Suprapubic skin (tissue), 4 donors: ENCODE results near the gene PKD2L1. TPM values are rescaled to one million over a fixed set of nuclear protein-coding genes. Genes with fewer than 3 reads are reported as not detected.
A peak's percentile ranks its signal among the peaks of the same experiment; 100 is the strongest.
"Not testable (repeated sequence)": the region's sequence is repeated elsewhere in the genome, so short reads cannot be mapped to it uniquely, and the experiment has no call there.

Source experiments
- DNase-seq, 2 donors: peaks; one replicate each; pipeline ENCODE4 v3.0.0-alpha.2; 2019; ENCODE audit warnings: low spot score in 2 of 2
- H3K27ac ChIP-seq: fragments of 200-600 bp; sonication (generic); one replicate; pipeline ENCODE4 v1.5.1; 2019
- H3K27me3 ChIP-seq: fragments of 200-600 bp; sonication (generic); one replicate; pipeline ENCODE4 v1.5.1; 2019
- H3K36me3 ChIP-seq: fragments of 200-600 bp; sonication (generic); one replicate; pipeline ENCODE4 v1.5.1; 2019
- H3K4me1 ChIP-seq: fragments of 200-600 bp; sonication (generic); one replicate; pipeline ENCODE4 v1.5.1; 2019
- H3K4me3 ChIP-seq: fragments of 200-600 bp; sonication (generic); one replicate; pipeline ENCODE4 v1.5.1; 2019; ENCODE audit warnings: mild to moderate bottlenecking
- H3K9me3 ChIP-seq: fragments of 200-600 bp; sonication (generic); one replicate; pipeline ENCODE4 v1.5.1; 2019
- CTCF ChIP-seq, 2 donors: fragments of 200-600 bp in 1 of 2; fragments of 450-650 bp in 1 of 2; sonication (generic) in 1 of 2; IDR thresholded peaks; one replicate each; pipeline ENCODE4 v1.5.1; 2016 to 2019; ENCODE audit warnings: antibody characterized with exemption in 2 of 2, mild to moderate bottlenecking in 1 of 2, moderate library complexity in 1 of 2
- EP300 ChIP-seq: sonication (generic); formaldehyde crosslinking; IDR thresholded peaks from one replicate; pipeline ENCODE4 v1.6.1; 2017; ENCODE audit warnings: antibody characterized with exemption
- POLR2A ChIP-seq, 2 donors: fragments of 450-650 bp; IDR thresholded peaks; one replicate each; pipeline ENCODE4 v1.6.1; 2017; ENCODE audit warnings: antibody characterized with exemption in 2 of 2, mild to moderate bottlenecking in 2 of 2, moderate library complexity in 2 of 2
- POLR2AphosphoS5 ChIP-seq, 3 donors: sonication (generic); formaldehyde crosslinking; IDR thresholded peaks; one replicate each; pipeline ENCODE4 v1.6.1; 2017; ENCODE audit warnings: antibody characterized with exemption in 3 of 3
- WGBS: methylation state at CpG from one replicate; pipeline ENCODE4 v1.1.5; 2018; 5-methylcytosine and 5-hydroxymethylcytosine counted together
- total RNA-seq, 4 donors: library from RNA; depleted of rRNA; stranded (reverse); fragments of >200 nt; gene quantifications; one replicate each; pipeline ENCODE4 v1.1.0, GENCODE V29; 2016

Gene PKD2L1
- total RNA-seq, result not detected

- H3K27ac ChIP-seq, result no peak within 1 kb of the TSS
- peaks cover 36% of the 10 kb centered on the region for H3K27me3 ChIP-seq
- TF ChIP-seq POLR2A (IDR thresholded peaks at IDR 0.05), result no peak
- TF ChIP-seq POLR2AphosphoS5 (IDR thresholded peaks at IDR 0.05), result no peak
- no peak for DNase-seq
- WGBS, result 35% methylated on average over 5 of the region's 5 CpGs
- peaks cover 6% of the 10 kb centered on the region for H3K4me1 ChIP-seq
- H3K4me3 ChIP-seq, result no peak within 1 kb of the TSS
- H3K36me3 ChIP-seq, result no peaks in the 10 kb centered on the region
- no peaks in the 10 kb centered on the region for H3K9me3 ChIP-seq
Measured at GRCh38 chr10:100330079-100330478, at the start of gene PKD2L1. Gene PKD2L1, minus strand, starts transcription at chr10:100330228. Its CDS starts 125 bp downstream, at chr10:100330103.

- TF ChIP-seq POLR2A (IDR thresholded peaks at IDR 0.05), result no peak
- TF ChIP-seq CTCF (IDR thresholded peaks at IDR 0.05), result no peak
- TF ChIP-seq EP300, result no peak
- TF ChIP-seq POLR2AphosphoS5 (IDR thresholded peaks at IDR 0.05), result no peak
- Histone ChIP-seq H3K4me3 (no peak overlapping the region), H3K27ac (no peak overlapping the region), H3K9me3 (no peaks in the 10 kb centered on the region), H3K27me3 (no peaks in the 10 kb centered on the region), H3K36me3 (peaks cover 11% of the 10 kb centered on the region), H3K4me1 (peaks cover 14% of the 10 kb centered on the region)
- WGBS, result 95% methylated on average over 5 of the region's 5 CpGs
- DNase-seq, result no peak
Measured at GRCh38 chr10:100377830-100378229, 47.8 kb upstream of the PKD2L1 start.

- H3K4me1 ChIP-seq, result peaks cover 26% of the 10 kb centered on the region
- not testable (repeated sequence) for DNase-seq, H3K9me3 ChIP-seq, H3K27ac ChIP-seq, H3K36me3 ChIP-seq, H3K27me3 ChIP-seq, H3K4me3 ChIP-seq
- WGBS, result 87% methylated on average over 6 of the region's 6 CpGs
Measured at GRCh38 chr10:100376656-100377055, 46.6 kb upstream of the PKD2L1 start.

- H3K4me1 ChIP-seq, result peaks cover 44% of the 10 kb centered on the region
- H3K9me3 ChIP-seq, H3K36me3 ChIP-seq, H3K27me3 ChIP-seq, DNase-seq: not testable (repeated sequence)
- peak overlapping the region; percentile 96 for H3K27ac ChIP-seq
- 76% methylated on average over 7 of the region's 7 CpGs for WGBS
- H3K4me3 ChIP-seq, result peak overlapping the region; percentile 59
Measured at GRCh38 chr10:100374677-100375353, 44.8 kb upstream of the PKD2L1 start.

GRCh38 chr10:100374200-100374655, 44.2 kb upstream of the PKD2L1 start:
- peak overlapping the region; percentile 59 for H3K4me3 ChIP-seq
- H3K27me3 ChIP-seq, result no peaks in the 10 kb centered on the region
- TF ChIP-seq POLR2AphosphoS5 (IDR thresholded peaks at IDR 0.05) (no peak), POLR2A (IDR thresholded peaks at IDR 0.05) (no peak)
- no peak for DNase-seq
- no peaks in the 10 kb centered on the region for H3K9me3 ChIP-seq
- H3K36me3 ChIP-seq, result no peaks in the 10 kb centered on the region
- H3K4me1 ChIP-seq, result peaks cover 45% of the 10 kb centered on the region
- peak overlapping the region; percentile 96 for H3K27ac ChIP-seq
- 13% methylated on average over 3 of the region's 3 CpGs for WGBS

- under 1% methylated on average over 43 of the region's 45 CpGs for WGBS
- DNase-seq, result peak; percentile 99
- H3K9me3 ChIP-seq, result no peaks in the 10 kb centered on the region
- TF ChIP-seq POLR2A (IDR thresholded peaks at IDR 0.05) (peak in 1 of 2 donors; percentile 11), CTCF (IDR thresholded peaks at IDR 0.05) (no peak), POLR2AphosphoS5 (IDR thresholded peaks at IDR 0.05) (peak in 1 of 3 donors; percentile 7)
- H3K27ac ChIP-seq, result peak overlapping the region; percentile 96
- no peaks in the 10 kb centered on the region for H3K36me3 ChIP-seq
- H3K27me3 ChIP-seq, result no peaks in the 10 kb centered on the region
- peaks cover 45% of the 10 kb centered on the region for H3K4me1 ChIP-seq
- H3K4me3 ChIP-seq, result peak overlapping the region; percentile 59
Measured at GRCh38 chr10:100373298-100374199, 43.5 kb upstream of the PKD2L1 start.
